Measurements from ENCODE around the gene APRT.
"Not testable (repeated sequence)": the region's sequence is repeated elsewhere in the genome, so short reads cannot be mapped to it uniquely, and the experiment has no call there.

APRT gene

DNA sequence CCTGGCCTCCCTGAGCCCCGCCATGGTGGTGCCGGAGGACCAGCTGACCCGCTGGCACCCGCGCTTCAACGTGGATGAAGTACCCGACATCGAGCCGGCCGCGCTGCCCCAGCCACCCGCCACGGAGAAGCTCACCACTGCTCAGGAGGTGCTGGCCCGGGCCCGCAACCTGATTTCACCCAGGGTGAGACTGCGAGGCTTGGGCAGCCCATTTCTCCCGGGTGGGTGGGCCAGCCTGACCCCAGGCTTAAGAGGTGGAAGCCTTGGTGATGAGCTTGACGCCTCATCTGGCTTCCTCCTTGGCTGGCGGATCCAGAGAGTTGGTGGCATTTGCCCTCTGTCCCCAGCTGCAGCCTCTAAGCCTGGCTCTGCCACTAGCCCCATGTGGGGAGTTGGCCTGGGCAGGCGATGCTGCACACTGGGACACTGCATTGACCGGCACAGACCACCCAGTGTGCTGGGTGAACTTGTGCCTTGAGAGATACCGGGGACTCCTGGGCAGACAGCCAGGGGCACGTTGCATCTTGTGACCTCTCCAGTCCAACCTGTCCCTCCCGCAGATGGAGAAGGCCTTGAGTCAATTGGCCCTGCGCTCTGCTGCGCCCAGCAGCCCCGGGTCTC lies 5.1 kb downstream of the APRT start:
- no peak for DNase-seq

- no peak for DNase-seq
Measured at GRCh38 chr16:88805887-88806393, 5.8 kb downstream of the APRT start.

DNA sequence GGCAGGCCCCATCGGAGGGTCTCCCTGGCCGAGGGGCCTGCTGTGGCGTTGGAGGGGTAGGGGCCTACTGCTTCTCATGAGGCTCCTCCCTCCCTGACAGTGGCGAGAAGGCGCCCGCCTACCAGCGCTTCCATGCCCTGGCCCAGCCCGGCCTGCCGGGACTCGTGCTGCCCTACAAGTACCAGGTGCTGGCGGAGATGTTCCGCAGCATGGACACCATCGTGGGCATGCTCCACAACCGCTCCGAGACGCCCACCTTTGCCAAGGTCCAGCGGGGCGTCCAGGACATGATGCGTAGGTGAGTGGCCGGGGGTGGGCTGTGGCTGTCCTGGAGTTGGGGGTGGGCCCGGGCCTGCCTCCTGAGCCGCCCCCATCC lies 6.4 kb downstream of the APRT start:
- no peak for DNase-seq

GRCh38 chr16:88804552-88805339 lies 7.0 kb downstream of the APRT start:
- DNase-seq = peak; percentile 62

DNA sequence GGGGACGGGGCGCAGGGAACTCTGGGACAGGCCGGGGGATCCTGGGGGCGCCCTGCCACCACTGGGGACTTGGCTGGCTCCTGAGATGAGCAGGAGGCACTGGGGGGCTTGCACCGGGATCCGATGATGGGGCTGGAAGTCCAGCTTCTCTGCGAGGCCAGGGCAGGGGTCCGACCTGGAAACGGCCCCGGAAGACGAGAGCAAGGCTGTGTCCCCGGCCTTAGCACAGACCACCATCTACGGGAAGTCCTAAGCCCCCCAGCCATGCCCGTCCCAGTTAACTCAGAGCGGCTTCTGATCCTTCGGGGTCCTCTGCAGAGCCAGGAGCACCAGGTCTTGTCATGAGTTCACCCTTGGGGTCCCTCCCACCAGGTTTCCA lies 7.6 kb downstream of the APRT start:
- no peak for DNase-seq

- DNase-seq = peak; percentile 90
Measured at GRCh38 chr16:88803264-88803987, 8.3 kb downstream of the APRT start, which contains the start of gene CDT1. CDT1 (plus strand) TSS chr16:88803789; CDS start chr16:88803832, 43 bp downstream.

- DNase-seq = no peak
Measured at GRCh38 chr16:88800277-88800592, 11.5 kb downstream of the APRT start.

GRCh38 chr16:88799569-88800276 lies 12.0 kb downstream of the APRT start:
- peak; percentile 41 for DNase-seq

- no peak for DNase-seq
Measured at GRCh38 chr16:88798772-88799455, 12.8 kb downstream of the APRT start.

GRCh38 chr16:88798073-88798472 lies 13.7 kb downstream of the APRT start:
- no peak for DNase-seq

GRCh38 chr16:88796278-88796677 lies 15.4 kb downstream of the APRT start:
- DNase-seq = no peak

- DNase-seq = no peak
Measured at GRCh38 chr16:88793251-88793954, 18.3 kb downstream of the APRT start.

GRCh38 chr16:88792668-88793250 lies 19.0 kb downstream of the APRT start:
- no peak for DNase-seq

DNA sequence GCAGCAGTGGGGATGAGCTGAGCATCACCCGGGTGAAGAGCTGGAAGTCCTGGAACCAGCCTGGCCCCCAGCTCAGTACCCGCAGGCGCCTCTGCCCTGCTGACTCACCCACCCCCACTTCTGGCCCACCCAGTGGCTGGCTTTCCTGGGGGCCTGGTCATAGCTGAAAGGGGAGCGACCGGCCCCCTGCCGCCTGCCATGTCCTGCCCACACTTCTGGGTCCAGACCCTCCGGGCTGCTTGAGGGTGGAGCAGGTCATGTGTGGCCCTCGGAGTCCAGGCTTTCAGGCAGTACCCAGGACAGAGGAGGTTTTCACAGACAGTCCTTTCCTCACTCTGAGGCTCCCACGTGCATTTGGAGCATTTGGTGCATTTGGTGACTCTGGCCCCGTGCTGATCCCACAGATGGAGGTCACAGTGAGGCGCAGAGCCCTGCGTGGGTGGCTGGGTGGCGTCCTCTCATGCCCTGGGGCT lies 19.6 kb downstream of the APRT start:
- DNase-seq = no peak

DNA sequence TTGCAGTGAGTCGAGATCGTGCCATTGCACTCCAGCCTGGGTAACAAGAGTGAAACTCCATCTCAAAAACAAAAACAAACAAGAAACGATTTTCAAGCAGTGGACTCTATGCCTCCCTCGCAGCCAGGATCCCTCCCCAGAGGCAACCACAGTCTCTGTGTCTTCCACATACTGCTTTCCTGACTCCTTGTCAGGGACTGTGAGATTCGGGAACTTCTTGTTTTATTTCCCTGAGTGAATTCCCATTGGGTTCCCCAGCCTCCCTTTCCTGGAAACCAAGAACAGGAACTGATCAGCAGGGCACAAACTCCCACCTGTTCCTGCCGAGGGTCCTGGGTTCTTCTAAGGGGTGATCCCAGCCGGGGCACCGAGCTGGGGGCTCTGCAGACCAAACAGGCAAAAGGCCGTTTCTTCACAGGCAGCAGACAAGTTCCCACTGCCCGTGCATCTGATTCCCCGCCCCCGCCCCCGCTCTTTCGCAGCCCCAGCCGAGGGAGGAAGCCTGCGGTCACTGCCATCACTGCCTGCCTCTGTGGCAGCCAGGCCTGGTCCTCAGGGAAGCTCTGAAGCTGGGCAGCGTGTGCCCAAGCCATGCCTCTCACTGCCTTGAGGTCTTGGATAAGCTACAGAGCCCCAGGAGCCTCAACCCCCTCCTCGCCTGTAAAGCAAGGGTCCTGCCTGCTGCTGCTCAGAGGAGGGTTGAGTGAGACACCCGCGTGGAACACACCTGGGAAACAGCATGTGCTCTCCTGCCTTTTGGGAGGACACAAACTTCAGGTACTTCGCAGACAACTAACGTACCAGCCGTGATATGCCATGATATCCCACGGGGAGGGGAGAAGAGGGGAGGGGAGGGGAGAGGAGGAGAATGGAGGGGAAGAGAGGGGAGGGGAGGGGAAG lies 21.2 kb downstream of the APRT start:
- DNase-seq = peak; percentile 78

GRCh38 chr16:88789594-88789993 lies 22.1 kb downstream of the APRT start:
- no peak for DNase-seq

DNA sequence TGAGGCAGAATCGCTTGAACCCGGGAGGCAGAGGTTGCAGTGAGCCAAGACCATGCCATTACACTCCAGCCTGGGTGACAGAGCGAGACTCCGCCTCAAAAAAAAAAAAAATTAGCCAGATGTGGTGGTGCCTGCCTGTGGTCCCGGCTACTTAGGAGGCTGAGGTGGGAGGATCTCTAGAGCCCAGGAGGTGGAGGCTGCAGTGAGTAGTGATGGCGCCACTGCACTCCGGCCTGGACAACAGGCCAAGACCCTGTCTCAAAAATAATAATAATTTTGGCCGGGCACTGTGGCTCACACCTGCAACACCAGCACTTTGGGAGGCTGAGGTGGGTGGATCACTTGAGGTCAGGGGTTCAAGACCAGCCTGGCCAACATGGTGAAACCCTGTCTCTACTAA lies 23.0 kb downstream of the APRT start:
- DNase-seq = not testable (repeated sequence)

DNA sequence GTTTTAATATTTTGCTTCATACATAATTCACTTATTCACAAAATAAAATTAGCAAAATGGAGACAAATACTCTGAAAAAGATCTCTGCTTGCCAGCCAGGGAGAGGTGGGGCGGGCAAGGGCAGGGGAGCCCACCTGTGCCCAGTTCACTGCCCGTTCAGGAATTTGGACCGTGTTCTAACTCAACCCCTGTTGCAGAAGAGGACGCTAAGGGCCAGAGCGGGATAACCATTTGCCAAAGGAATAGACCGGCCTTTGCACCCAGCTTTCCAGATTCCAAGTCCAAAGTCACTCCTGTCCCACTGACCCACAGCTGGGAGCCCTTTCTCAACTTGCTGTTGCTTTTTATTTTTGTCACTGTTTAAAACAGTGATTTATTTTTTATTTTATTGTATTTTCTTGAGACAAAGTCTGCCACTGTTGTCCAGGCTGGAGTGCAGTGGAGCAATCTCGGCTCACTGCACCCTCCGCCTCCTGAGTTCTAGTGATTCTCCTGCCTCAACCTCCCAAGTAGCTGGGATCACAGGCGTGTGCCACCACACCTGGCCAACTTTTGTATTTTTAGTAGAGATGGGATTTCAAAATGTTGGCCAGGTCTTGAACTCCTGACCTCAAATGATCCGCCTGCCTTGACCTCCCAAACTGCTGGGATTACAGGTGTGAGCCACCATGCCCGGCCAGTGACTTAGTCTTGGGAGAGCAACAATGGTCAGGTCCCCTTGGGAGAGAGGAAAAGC lies 24.0 kb downstream of the APRT start:
- no peak for DNase-seq

- DNase-seq = peak; percentile 80
Measured at GRCh38 chr16:88785106-88785924, 26.4 kb downstream of the APRT start, which contains the start of gene PIEZO1. PIEZO1 (minus strand) TSS chr16:88785220; CDS start chr16:88784964, 256 bp downstream.

Data from activated CD4-positive, alpha-beta T cell treated with anti-CD3 and anti-CD28 coated beads, Interleukin-10, Interleukin-2, amounts not matched to agents 100 ng/mL and 50 ng/mL, durations not matched to agents 16 hours and 8 hours (primary cell).